Ascending aorta (tissue), 2 donors: ENCODE data around the gene F10. TPM values are rescaled to one million over a fixed set of nuclear protein-coding genes. Genes with fewer than 3 reads are reported as not detected.
A peak's percentile ranks its signal among the peaks of the same experiment; 100 is the strongest.

Experiments used
- DNase-seq, 2 donors: peaks; one replicate each; pipeline ENCODE4 v3.0.0-alpha.2; 2019; ENCODE audit warnings: low spot score in 2 of 2
- H3K27ac ChIP-seq, 2 donors: fragments of 200-600 bp; sonication (generic); one replicate each; pipeline ENCODE4 v1.5.1; 2016 to 2017; ENCODE audit warnings: mild to moderate bottlenecking in 1 of 2
- H3K27me3 ChIP-seq: fragments of 200-600 bp; sonication (generic); one replicate; pipeline ENCODE4 v1.5.1; 2017
- H3K36me3 ChIP-seq, 2 donors: fragments of 200-600 bp; sonication (generic); one replicate each; pipeline ENCODE4 v1.5.1; 2016
- H3K4me1 ChIP-seq, 2 donors: fragments of 200-600 bp; sonication (generic); one replicate each; pipeline ENCODE4 v1.5.1; 2016 to 2017; ENCODE audit warnings: mild to moderate bottlenecking in 1 of 2
- H3K4me3 ChIP-seq, 2 donors: fragments of 200-600 bp; sonication (generic); one replicate each; pipeline ENCODE4 v1.5.1; 2016 to 2017; ENCODE audit warnings: mild to moderate bottlenecking in 1 of 2
- H3K9me3 ChIP-seq, 2 donors: fragments of 200-600 bp; sonication (generic); one replicate each; pipeline ENCODE4 v1.5.1; 2016
- CTCF ChIP-seq, 3 experiments: fragments of 200-600 bp in 2 of 3; fragments of 450-650 bp in 1 of 3; sonication (generic) in 2 of 3; IDR thresholded peaks; one replicate each; pipeline ENCODE4 v1.5.1; 2016 to 2019; ENCODE audit warnings: antibody characterized with exemption in 3 of 3, mild to moderate bottlenecking in 1 of 3, moderate library complexity in 1 of 3
- intact Hi-C: fragments of 100-400 bp; cut with DNase I; formaldehyde crosslinking; loops from one replicate; pipeline ENCODE4 v1.15.1; 2023
- total RNA-seq: library from RNA; depleted of rRNA; stranded (reverse); fragments of >200 nt; gene quantifications from one replicate; pipeline ENCODE4 v1.1.0, GENCODE V29; 2016

The F10 gene
- total RNA-seq, 1 donor from 2014 or later, result 15.8 TPM

DNA sequence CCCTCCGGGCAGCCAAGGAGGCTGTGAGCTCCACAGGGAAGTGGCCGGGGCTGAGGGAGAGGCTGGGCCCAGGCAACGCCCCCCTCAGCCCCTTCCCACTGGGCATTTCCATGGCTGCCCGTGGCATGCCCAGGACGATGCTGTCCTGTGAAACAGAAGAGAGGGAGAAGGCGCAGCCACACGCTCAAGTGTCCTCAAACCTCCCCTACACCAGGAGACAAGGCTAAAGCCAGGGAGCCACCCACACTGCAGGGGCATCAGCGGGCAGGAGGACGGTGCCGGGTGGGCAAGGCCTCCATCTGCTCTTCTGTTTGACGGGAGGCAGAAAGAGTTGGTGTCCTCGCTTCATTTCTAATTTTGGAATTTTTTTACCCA lies 21.6 kb downstream of the F10 start:
- no peak for TF ChIP-seq CTCF (IDR thresholded peaks at IDR 0.05)
- no peaks in the 10 kb centered on the region for H3K9me3 ChIP-seq
- intact Hi-C loops, result no loop called here
- no peak overlapping the region for H3K4me3 ChIP-seq
- H3K27ac ChIP-seq, result no peak overlapping the region
- DNase-seq, result no peak
- no peaks in the 10 kb centered on the region for H3K27me3 ChIP-seq
- H3K36me3 ChIP-seq, result no peaks in the 10 kb centered on the region
- H3K4me1 ChIP-seq, result no peaks in the 10 kb centered on the region

- intact Hi-C loops, result no loop called here
- H3K27ac ChIP-seq, result no peak overlapping the region
- H3K4me1 ChIP-seq, result no peaks in the 10 kb centered on the region
- H3K27me3 ChIP-seq, result no peaks in the 10 kb centered on the region
- no peak for TF ChIP-seq CTCF (IDR thresholded peaks at IDR 0.05)
- no peak for DNase-seq
- no peak overlapping the region for H3K4me3 ChIP-seq
- no peaks in the 10 kb centered on the region for H3K9me3 ChIP-seq
- H3K36me3 ChIP-seq, result no peaks in the 10 kb centered on the region
These were observed 22.9 kb downstream of the F10 start for GRCh38 chr13:113145496-113145895.

DNA sequence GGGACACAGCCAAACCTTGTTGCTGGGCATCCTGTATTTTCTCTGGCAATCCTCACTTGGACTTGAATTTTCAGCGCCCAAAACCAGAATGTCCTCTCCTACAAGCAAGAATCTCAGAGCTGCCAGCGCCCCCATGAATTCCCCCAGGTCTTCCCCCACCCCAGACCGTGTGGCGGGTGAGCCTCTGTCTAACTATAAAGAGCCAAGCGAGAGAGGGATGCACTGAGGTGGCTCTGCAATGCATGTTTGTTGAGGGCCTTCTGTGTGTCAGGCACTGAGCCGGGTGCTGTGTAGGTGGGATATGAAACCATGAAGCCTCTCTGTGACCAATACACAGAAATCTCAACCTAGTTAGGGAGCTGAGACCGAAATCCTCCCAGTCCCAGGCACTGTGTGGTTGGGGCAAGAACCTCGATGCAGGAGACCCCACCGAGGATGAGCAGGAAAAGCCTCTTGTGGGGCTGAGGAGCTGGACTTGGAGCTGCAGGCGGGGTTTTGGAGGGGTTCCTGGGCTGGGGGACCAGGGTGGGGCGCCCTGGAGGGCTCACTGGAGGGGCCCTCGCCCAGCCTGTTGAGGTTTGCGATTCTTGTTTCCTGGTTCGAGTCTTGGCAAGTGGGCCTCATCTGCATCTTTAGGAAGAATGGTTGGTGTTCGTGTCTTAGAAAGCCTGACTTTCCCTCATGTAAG lies 23.5 kb downstream of the F10 start:
- no peaks in the 10 kb centered on the region for H3K9me3 ChIP-seq
- TF ChIP-seq CTCF (IDR thresholded peaks at IDR 0.05), result no peak
- no peaks in the 10 kb centered on the region for H3K27me3 ChIP-seq
- DNase-seq, result peak in 1 of 2 donors; percentile 56
- H3K4me1 ChIP-seq, result no peaks in the 10 kb centered on the region
- intact Hi-C loops, result no loop called here
- no peak overlapping the region for H3K27ac ChIP-seq
- no peaks in the 10 kb centered on the region for H3K36me3 ChIP-seq
- H3K4me3 ChIP-seq, result no peak overlapping the region

DNA sequence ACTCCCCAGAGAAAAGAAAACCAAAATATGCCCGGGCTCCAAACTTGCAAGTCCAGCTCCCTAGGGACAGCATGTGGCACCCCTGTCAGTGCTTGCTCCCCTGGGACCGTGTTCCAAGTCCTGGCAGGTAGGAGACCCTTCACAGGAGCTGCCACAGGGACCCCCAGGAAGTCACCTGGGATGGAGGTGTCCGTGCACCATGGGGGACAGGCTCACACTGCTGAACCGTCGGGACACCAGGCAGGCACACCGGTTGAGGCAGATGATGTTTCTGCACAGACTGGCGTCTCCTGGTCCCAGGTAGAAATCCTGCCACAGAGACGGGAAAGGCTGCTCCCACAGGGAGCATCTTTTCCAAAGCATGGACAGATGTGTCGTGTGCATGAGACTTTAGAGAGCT lies 24.2 kb downstream of the F10 start:
- H3K9me3 ChIP-seq, result no peaks in the 10 kb centered on the region
- H3K36me3 ChIP-seq, result no peaks in the 10 kb centered on the region
- no peak overlapping the region for H3K27ac ChIP-seq
- intact Hi-C loops, result no loop called here
- no peak overlapping the region for H3K4me3 ChIP-seq
- H3K4me1 ChIP-seq, result no peaks in the 10 kb centered on the region
- peak in 1 of 2 donors; percentile 33 for DNase-seq
- no peak for TF ChIP-seq CTCF (IDR thresholded peaks at IDR 0.05)
- no peaks in the 10 kb centered on the region for H3K27me3 ChIP-seq

GRCh38 chr13:113147206-113147605 lies 24.6 kb downstream of the F10 start:
- no peaks in the 10 kb centered on the region for H3K36me3 ChIP-seq
- DNase-seq, result peak in 1 of 2 donors; percentile 56
- intact Hi-C loops, result no loop called here
- no peak overlapping the region for H3K4me3 ChIP-seq
- no peaks in the 10 kb centered on the region for H3K4me1 ChIP-seq
- TF ChIP-seq CTCF (IDR thresholded peaks at IDR 0.05), result no peak
- no peak overlapping the region for H3K27ac ChIP-seq
- H3K27me3 ChIP-seq, result no peaks in the 10 kb centered on the region
- H3K9me3 ChIP-seq, result no peaks in the 10 kb centered on the region

DNA sequence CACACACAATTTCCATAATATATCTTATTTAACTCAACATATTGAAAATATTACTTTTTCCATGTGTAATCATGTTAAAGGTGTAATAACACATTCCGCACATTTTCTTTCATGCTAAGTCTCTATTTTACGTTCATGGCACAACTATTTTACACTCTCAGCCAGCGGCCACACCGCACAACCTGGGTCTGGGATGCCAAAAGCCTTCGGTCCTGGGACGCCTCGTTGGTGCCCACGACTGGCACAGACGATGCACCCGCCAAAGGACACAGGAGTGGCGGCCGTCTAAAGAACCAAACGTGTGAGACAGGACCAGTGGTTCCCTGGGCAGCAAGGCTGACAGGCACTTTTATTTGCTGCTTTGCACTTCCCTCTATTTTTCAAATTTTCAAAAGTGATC lies 25.8 kb downstream of the F10 start:
- H3K36me3 ChIP-seq, result no peaks in the 10 kb centered on the region
- TF ChIP-seq CTCF (IDR thresholded peaks at IDR 0.05), result no peak
- H3K4me1 ChIP-seq, result peaks cover 0 to 10% of the 10 kb centered on the region in 2 donors
- intact Hi-C loops, result no loop called here
- H3K27ac ChIP-seq, result no peak overlapping the region
- no peaks in the 10 kb centered on the region for H3K9me3 ChIP-seq
- peak in 1 of 2 donors; percentile 52 for DNase-seq
- H3K27me3 ChIP-seq, result no peaks in the 10 kb centered on the region
- H3K4me3 ChIP-seq, result no peak overlapping the region
